Activated T-helper 17 cell treated with anti-CD3 and anti-CD28 coated beads, Interleukin-2, amount 50 U/mL, for 72 hours (primary cell): ENCODE data around the gene ARIH2. TPM values are rescaled to one million over a fixed set of nuclear protein-coding genes. Genes with fewer than 3 reads are reported as not detected.
A peak's percentile ranks its signal among the peaks of the same experiment; 100 is the strongest.

Experiments
- ATAC-seq: fragments of 150-1000 bp; cut with Tn5 transposase; replicated peaks from 2 replicates; pipeline ENCODE4 v1.10.0; 2021; ENCODE audit warnings: mild to moderate bottlenecking, moderate library complexity
- H3K27ac Mint-ChIP-seq: one replicate; pipeline ENCODE4 v1.8.0; 2022; ENCODE audit warnings: mixed read lengths
- H3K27me3 Mint-ChIP-seq: one replicate; pipeline ENCODE4 v1.8.0; 2022; ENCODE audit warnings: mixed read lengths
- H3K36me3 Mint-ChIP-seq: one replicate; pipeline ENCODE4 v1.8.0; 2022; ENCODE audit warnings: low read depth, mild to moderate bottlenecking, mixed read lengths
- H3K4me1 Mint-ChIP-seq: one replicate; pipeline ENCODE4 v1.8.0; 2022; ENCODE audit warnings: mixed read lengths
- H3K4me3 Mint-ChIP-seq: one replicate; pipeline ENCODE4 v1.8.0; 2022; ENCODE audit warnings: mild to moderate bottlenecking, mixed read lengths
- H3K9me3 Mint-ChIP-seq: one replicate; pipeline ENCODE4 v1.8.0; 2022; ENCODE audit warnings: mixed read lengths
- total RNA-seq, 2 donors: library from RNA; stranded (reverse); gene quantifications; one replicate each; pipeline ENCODE4 v1.2.3, GENCODE V29; 2022

ARIH2 gene
- total RNA-seq, 2 donors from 2014 or later: 107 to 158 TPM

- Mint-ChIP-seq H3K4me3 (peak overlapping the region; percentile 94), H3K27ac (peak overlapping the region; percentile 97), H3K27me3 (no peaks in the 10 kb centered on the region), H3K36me3 (peaks cover 67% of the 10 kb centered on the region), H3K9me3 (no peaks in the 10 kb centered on the region), H3K4me1 (peaks cover 15% of the 10 kb centered on the region)
- no peak for ATAC-seq
These were observed 90.8 kb downstream of the ARIH2 start for GRCh38 chr3:49009396-49009795.

- Mint-ChIP-seq H3K9me3 (no peaks in the 10 kb centered on the region), H3K4me1 (peaks cover 15% of the 10 kb centered on the region), H3K27ac (no peak overlapping the region), H3K36me3 (peaks cover 78% of the 10 kb centered on the region), H3K4me3 (no peak overlapping the region), H3K27me3 (no peaks in the 10 kb centered on the region)
- ATAC-seq: no peak
These were observed 93.9 kb downstream of the ARIH2 start for GRCh38 chr3:49012441-49013017.

- Mint-ChIP-seq H3K27me3 (no peaks in the 10 kb centered on the region), H3K36me3 (peaks cover 71% of the 10 kb centered on the region), H3K4me1 (peaks cover 10% of the 10 kb centered on the region), H3K9me3 (no peaks in the 10 kb centered on the region), H3K27ac (no peak overlapping the region), H3K4me3 (no peak overlapping the region)
- no peak for ATAC-seq
These were observed 94.6 kb downstream of the ARIH2 start for GRCh38 chr3:49013113-49013737.

GRCh38 chr3:49013738-49014660 lies 95.4 kb downstream of the ARIH2 start:
- no peak overlapping the region for H3K4me3 Mint-ChIP-seq
- H3K4me1 Mint-ChIP-seq: peaks cover 5% of the 10 kb centered on the region
- H3K9me3 Mint-ChIP-seq: no peaks in the 10 kb centered on the region
- ATAC-seq: peak; percentile 27
- no peaks in the 10 kb centered on the region for H3K27me3 Mint-ChIP-seq
- peaks cover 64% of the 10 kb centered on the region for H3K36me3 Mint-ChIP-seq
- H3K27ac Mint-ChIP-seq: no peak overlapping the region

- Mint-ChIP-seq H3K27me3 (no peaks in the 10 kb centered on the region), H3K27ac (no peak overlapping the region), H3K36me3 (peaks cover 54% of the 10 kb centered on the region), H3K4me3 (no peak overlapping the region), H3K9me3 (no peaks in the 10 kb centered on the region), H3K4me1 (no peaks in the 10 kb centered on the region)
- ATAC-seq: no peak
These were observed 96.4 kb downstream of the ARIH2 start for GRCh38 chr3:49015072-49015471.

GRCh38 chr3:49015765-49016164 lies 97.1 kb downstream of the ARIH2 start:
- ATAC-seq: no peak
- H3K4me3 Mint-ChIP-seq: peak overlapping the region; percentile 10
- no peaks in the 10 kb centered on the region for H3K4me1 Mint-ChIP-seq
- H3K9me3 Mint-ChIP-seq: no peaks in the 10 kb centered on the region
- H3K27me3 Mint-ChIP-seq: no peaks in the 10 kb centered on the region
- no peak overlapping the region for H3K27ac Mint-ChIP-seq
- peaks cover 47% of the 10 kb centered on the region for H3K36me3 Mint-ChIP-seq

- ATAC-seq: no peak
- H3K4me1 Mint-ChIP-seq: no peaks in the 10 kb centered on the region
- peak overlapping the region; percentile 90 for H3K4me3 Mint-ChIP-seq
- H3K9me3 Mint-ChIP-seq: no peaks in the 10 kb centered on the region
- peaks cover 44% of the 10 kb centered on the region for H3K36me3 Mint-ChIP-seq
- H3K27me3 Mint-ChIP-seq: no peaks in the 10 kb centered on the region
- H3K27ac Mint-ChIP-seq: peak overlapping the region; percentile 68
These were observed 98.0 kb downstream of the ARIH2 start for GRCh38 chr3:49016414-49017228.

- Mint-ChIP-seq H3K4me1 (no peaks in the 10 kb centered on the region), H3K4me3 (peak overlapping the region; percentile 90), H3K9me3 (no peaks in the 10 kb centered on the region), H3K36me3 (peaks cover 39% of the 10 kb centered on the region), H3K27me3 (no peaks in the 10 kb centered on the region), H3K27ac (peak overlapping the region; percentile 68)
- no peak for ATAC-seq
These were observed 98.8 kb downstream of the ARIH2 start for GRCh38 chr3:49017229-49017970.

- no peaks in the 10 kb centered on the region for H3K27me3 Mint-ChIP-seq
- peak within 1 kb of the TSS; percentile 90 for H3K4me3 Mint-ChIP-seq
- H3K9me3 Mint-ChIP-seq: no peaks in the 10 kb centered on the region
- H3K36me3 Mint-ChIP-seq: peaks cover 45% of the 10 kb centered on the region
- peak; percentile 7 for ATAC-seq
- H3K4me1 Mint-ChIP-seq: peaks cover 3% of the 10 kb centered on the region
- H3K27ac Mint-ChIP-seq: peak within 1 kb of the TSS; percentile 94
These were observed 99.5 kb downstream of the ARIH2 start, which contains the start of gene DALRD3 for GRCh38 chr3:49017971-49018706. TSS of gene DALRD3 (minus strand) at chr3:49018580. CDS start at chr3:49018564, 16 bp downstream.

GRCh38 chr3:49018707-49019006 lies 100.0 kb downstream of the ARIH2 start:
- Mint-ChIP-seq H3K4me1 (peaks cover 5% of the 10 kb centered on the region), H3K36me3 (peaks cover 46% of the 10 kb centered on the region), H3K9me3 (no peaks in the 10 kb centered on the region), H3K27me3 (no peaks in the 10 kb centered on the region), H3K27ac (peak overlapping the region; percentile 90), H3K4me3 (peak overlapping the region; percentile 90)
- ATAC-seq: no peak

- no peaks in the 10 kb centered on the region for H3K27me3 Mint-ChIP-seq
- peak overlapping the region; percentile 94 for H3K27ac Mint-ChIP-seq
- peaks cover 5% of the 10 kb centered on the region for H3K4me1 Mint-ChIP-seq
These were observed 101.3 kb downstream of the ARIH2 start for GRCh38 chr3:49019941-49020329.

GRCh38 chr3:49020330-49021212 lies 101.9 kb downstream of the ARIH2 start:
- no peak for ATAC-seq
- Mint-ChIP-seq H3K4me1 (peaks cover 8% of the 10 kb centered on the region), H3K4me3 (peak overlapping the region; percentile 90), H3K9me3 (no peaks in the 10 kb centered on the region), H3K27ac (peak overlapping the region; percentile 94), H3K27me3 (no peaks in the 10 kb centered on the region), H3K36me3 (peaks cover 46% of the 10 kb centered on the region)

More at GRCh38 chr3:49019941-49020329, 101.3 kb downstream of the ARIH2 start:
- ATAC-seq: no peak
- H3K9me3 Mint-ChIP-seq: no peaks in the 10 kb centered on the region
- H3K36me3 Mint-ChIP-seq: peaks cover 46% of the 10 kb centered on the region
- peak overlapping the region; percentile 90 for H3K4me3 Mint-ChIP-seq
